Gastroesophageal sphincter (tissue), 4 donors: ENCODE measurements around the gene C20orf144. TPM values are rescaled to one million over a fixed set of nuclear protein-coding genes. Genes with fewer than 3 reads are reported as not detected.

Experiments used
- ATAC-seq: fragments of 150-250 bp; one replicate; pipeline ENCODE4 v1.9.1; 2016; ENCODE audit warnings: mild to moderate bottlenecking, moderate library complexity
- H3K27ac ChIP-seq, 4 donors: fragments of 200-600 bp; sonication (generic) in 3 of 4; 1 replicate in 3 of 4; 2 replicates in 1 of 4; pipeline ENCODE4 v1.5.1; 2016 to 2019
- H3K27me3 ChIP-seq: fragments of 200-600 bp; sonication (generic); one replicate; pipeline ENCODE4 v1.5.1; 2019
- H3K36me3 ChIP-seq, 2 donors: fragments of 200-600 bp; sonication (generic); one replicate each; pipeline ENCODE4 v1.5.1; 2019; ENCODE audit warnings: control low read depth in 1 of 2
- H3K4me1 ChIP-seq, 3 donors: fragments of 200-600 bp; sonication (generic); 1 replicate in 2 of 3; 2 replicates in 1 of 3; pipeline ENCODE4 v1.5.1; 2016 to 2019; ENCODE audit warnings: control low read depth in 2 of 3
- H3K4me3 ChIP-seq, 2 donors: fragments of 200-600 bp; sonication (generic); one replicate each; pipeline ENCODE4 v1.5.1; 2019; ENCODE audit warnings: mild to moderate bottlenecking in 1 of 2, moderate library complexity in 1 of 2
- H3K9me3 ChIP-seq, 3 donors: fragments of 200-600 bp; sonication (generic); one replicate each; pipeline ENCODE4 v1.5.1; 2017 to 2019; ENCODE audit warnings: control low read depth in 2 of 3
- CTCF ChIP-seq, 4 experiments: fragments of 200-600 bp in 2 of 4; fragments of 450-650 bp in 2 of 4; sonication (generic) in 1 of 4; IDR thresholded peaks; one replicate each; pipeline ENCODE4 v1.5.1; 2017 to 2019; ENCODE audit warnings: antibody characterized with exemption in 4 of 4, mild to moderate bottlenecking in 2 of 4, moderate library complexity in 2 of 4
- EP300 ChIP-seq: sonication (generic); formaldehyde crosslinking; IDR thresholded peaks from one replicate; pipeline ENCODE4 v1.6.1; 2017; ENCODE audit warnings: antibody characterized with exemption, mild to moderate bottlenecking
- POLR2A ChIP-seq, 2 donors: fragments of 450-650 bp; IDR thresholded peaks; one replicate each; pipeline ENCODE4 v1.6.1; 2017; ENCODE audit warnings: antibody characterized with exemption in 2 of 2, mild to moderate bottlenecking in 2 of 2, moderate library complexity in 1 of 2
- POLR2AphosphoS5 ChIP-seq: sonication (generic); formaldehyde crosslinking; IDR thresholded peaks from one replicate; pipeline ENCODE4 v1.6.1; 2017; ENCODE audit warnings: antibody characterized with exemption
- WGBS, 2 donors: methylation state at CpG; one replicate each; pipeline ENCODE4 v1.1.5; 2018; ENCODE audit warnings: low coverage in 1 of 2; 5-methylcytosine and 5-hydroxymethylcytosine counted together
- total RNA-seq, 4 donors: library from RNA; depleted of rRNA; stranded (reverse); fragments of >200 nt; gene quantifications; one replicate each; pipeline ENCODE4 v1.1.0, GENCODE V29; 2016

The C20orf144 gene
- total RNA-seq, 4 donors from 2014 or later: not detected

- peak overlapping the region in 2 of 4 donors; percentile 95 to 97 for H3K27ac ChIP-seq
- H3K27me3 ChIP-seq: no peaks in the 10 kb centered on the region
- H3K9me3 ChIP-seq: no peaks in the 10 kb centered on the region
- WGBS, 2 donors: 86 to 88% methylated on average over 5 of the region's 6 CpGs
- TF ChIP-seq EP300: no peak
- no peak for TF ChIP-seq CTCF (IDR thresholded peaks at IDR 0.05)
- TF ChIP-seq POLR2A (IDR thresholded peaks at IDR 0.05): no peak
- no peak for TF ChIP-seq POLR2AphosphoS5
- H3K4me3 ChIP-seq: no peak overlapping the region
- peaks cover 0 to 36% of the 10 kb centered on the region in 2 donors for H3K36me3 ChIP-seq
- ATAC-seq: no peak
- H3K4me1 ChIP-seq: peaks cover 0 to 95% (median 36%) of the 10 kb centered on the region in 3 donors
Measured at GRCh38 chr20:33670715-33671499, 8.8 kb downstream of the C20orf144 start.

DNA sequence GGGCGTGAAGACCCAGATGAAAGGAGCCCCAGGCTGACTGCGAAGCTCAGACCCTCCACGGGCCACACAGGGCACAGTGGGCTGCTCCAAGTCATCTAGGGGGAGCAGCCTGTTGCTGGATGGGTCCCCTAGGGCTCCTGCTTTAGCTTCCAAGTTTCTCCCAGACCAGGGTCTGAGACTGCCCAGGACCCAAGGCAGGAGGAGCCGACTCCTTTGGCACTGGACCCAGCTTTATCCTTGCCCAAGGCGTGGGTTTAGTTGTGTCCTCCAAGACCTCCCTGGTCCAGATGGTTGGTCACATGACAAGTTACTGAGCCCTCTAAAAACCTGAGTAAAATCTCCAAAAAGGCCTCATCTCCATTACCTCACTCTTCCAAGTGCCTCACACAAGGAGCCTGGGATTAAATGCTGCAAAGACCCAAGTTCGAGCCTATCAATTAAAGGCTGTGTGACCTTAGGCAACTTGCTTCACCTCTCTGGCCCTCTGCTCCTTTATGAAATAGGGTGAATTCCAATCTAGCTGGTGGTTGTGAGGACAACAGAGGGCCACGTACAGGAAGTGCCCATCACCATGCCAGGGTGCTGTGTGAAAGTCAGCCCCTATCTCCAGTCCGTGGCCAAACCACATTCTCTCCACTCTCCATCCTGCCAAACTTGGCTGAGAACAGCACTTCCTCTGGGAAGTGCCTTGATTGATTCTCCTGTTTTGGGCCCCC, 9.6 kb downstream of the C20orf144 start:
- Histone ChIP-seq H3K4me1 (peaks cover 0 to 95% (median 40%) of the 10 kb centered on the region in 3 donors), H3K4me3 (no peak overlapping the region), H3K27ac (peak overlapping the region in 3 of 4 donors; percentile 93 to 97 (median 95)), H3K36me3 (peaks cover 0 to 36% of the 10 kb centered on the region in 2 donors), H3K27me3 (no peaks in the 10 kb centered on the region), H3K9me3 (no peaks in the 10 kb centered on the region)
- no peak for ATAC-seq
- TF ChIP-seq POLR2A (IDR thresholded peaks at IDR 0.05) (no peak), EP300 (no peak), POLR2AphosphoS5 (no peak), CTCF (IDR thresholded peaks at IDR 0.05) (no peak)
- WGBS, 2 donors: 72 to 83% methylated on average over 3 to 6 of the region's 8 CpGs

DNA sequence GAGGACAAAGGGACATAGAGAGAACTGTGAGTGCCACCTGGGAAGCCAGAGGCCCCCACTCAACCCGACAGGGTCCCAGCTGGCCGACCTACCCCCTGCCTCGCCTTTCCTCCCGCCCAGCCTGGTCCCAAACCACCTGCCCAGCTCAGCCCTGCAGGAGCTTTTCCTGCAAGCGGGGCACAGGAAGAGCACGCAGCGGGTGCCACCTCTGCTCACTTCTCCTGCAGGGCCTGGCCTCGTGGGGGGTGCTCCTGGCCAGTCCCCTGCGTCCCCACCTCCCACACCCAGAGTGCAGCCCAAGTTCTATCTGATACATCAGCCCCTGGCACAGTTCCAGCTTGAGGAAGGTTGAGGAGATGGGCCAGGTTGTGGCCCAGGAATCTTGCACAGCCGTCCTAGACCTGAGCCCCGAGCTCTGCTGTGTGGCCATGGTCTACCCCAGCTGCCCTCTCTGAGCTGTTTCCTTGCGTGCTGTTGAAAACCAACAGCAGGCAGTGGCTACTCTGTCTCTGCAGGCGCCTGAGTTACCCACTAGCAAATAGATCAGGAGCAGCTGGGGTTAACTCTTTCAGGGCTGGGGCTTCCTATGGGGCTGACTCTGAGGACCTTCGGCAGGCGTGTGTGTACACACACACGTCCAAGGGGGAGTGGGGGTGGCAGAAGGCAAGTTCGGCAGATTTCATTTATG, 10.4 kb downstream of the C20orf144 start:
- no peak for TF ChIP-seq POLR2A (IDR thresholded peaks at IDR 0.05)
- no peak for TF ChIP-seq POLR2AphosphoS5
- no peak for TF ChIP-seq CTCF (IDR thresholded peaks at IDR 0.05)
- TF ChIP-seq EP300: no peak
- H3K4me3 ChIP-seq: peak overlapping the region; percentile 56 to 90
- WGBS, 2 donors: 25% methylated on average over 4 of the region's 17 CpGs; no CpG with 5 or more reads in 1 of the 2 donors
- H3K27me3 ChIP-seq: no peaks in the 10 kb centered on the region
- no peaks in the 10 kb centered on the region for H3K9me3 ChIP-seq
- H3K36me3 ChIP-seq: peaks cover 0 to 36% of the 10 kb centered on the region in 2 donors
- ATAC-seq: no peak
- H3K27ac ChIP-seq: peak overlapping the region in 3 of 4 donors; percentile 93 to 97 (median 95)
- peaks cover 0 to 95% (median 46%) of the 10 kb centered on the region in 3 donors for H3K4me1 ChIP-seq

GRCh38 chr20:33673114-33673409, 10.9 kb downstream of the C20orf144 start:
- Histone ChIP-seq H3K4me3 (peak overlapping the region; percentile 56 to 90), H3K36me3 (peaks cover 0 to 36% of the 10 kb centered on the region in 2 donors), H3K27me3 (no peaks in the 10 kb centered on the region), H3K27ac (peak overlapping the region; percentile 68 to 97 (median 94)), H3K9me3 (no peaks in the 10 kb centered on the region), H3K4me1 (peaks cover 0 to 92% (median 45%) of the 10 kb centered on the region in 3 donors)
- ATAC-seq: no peak
- no peak for TF ChIP-seq EP300
- no peak for TF ChIP-seq POLR2AphosphoS5
- TF ChIP-seq POLR2A (IDR thresholded peaks at IDR 0.05): no peak
- no peak for TF ChIP-seq CTCF (IDR thresholded peaks at IDR 0.05)
- no CpG with 5 or more reads among the region's 4 CpGs for WGBS, 2 donors
